Activated T-helper 1 cell treated with Interleukin-2 at 50 U/mL for 16 hours (primary cell): ENCODE results near the gene TMEM140.
"Not testable (repeated sequence)": the region's sequence is repeated elsewhere in the genome, so short reads cannot be mapped to it uniquely, and the experiment has no call there.

Source experiments
- DNase-seq: peaks from one replicate; pipeline ENCODE4 v3.0.0-alpha.2; 2020; ENCODE audit warnings: low read depth

TMEM140 gene

DNA sequence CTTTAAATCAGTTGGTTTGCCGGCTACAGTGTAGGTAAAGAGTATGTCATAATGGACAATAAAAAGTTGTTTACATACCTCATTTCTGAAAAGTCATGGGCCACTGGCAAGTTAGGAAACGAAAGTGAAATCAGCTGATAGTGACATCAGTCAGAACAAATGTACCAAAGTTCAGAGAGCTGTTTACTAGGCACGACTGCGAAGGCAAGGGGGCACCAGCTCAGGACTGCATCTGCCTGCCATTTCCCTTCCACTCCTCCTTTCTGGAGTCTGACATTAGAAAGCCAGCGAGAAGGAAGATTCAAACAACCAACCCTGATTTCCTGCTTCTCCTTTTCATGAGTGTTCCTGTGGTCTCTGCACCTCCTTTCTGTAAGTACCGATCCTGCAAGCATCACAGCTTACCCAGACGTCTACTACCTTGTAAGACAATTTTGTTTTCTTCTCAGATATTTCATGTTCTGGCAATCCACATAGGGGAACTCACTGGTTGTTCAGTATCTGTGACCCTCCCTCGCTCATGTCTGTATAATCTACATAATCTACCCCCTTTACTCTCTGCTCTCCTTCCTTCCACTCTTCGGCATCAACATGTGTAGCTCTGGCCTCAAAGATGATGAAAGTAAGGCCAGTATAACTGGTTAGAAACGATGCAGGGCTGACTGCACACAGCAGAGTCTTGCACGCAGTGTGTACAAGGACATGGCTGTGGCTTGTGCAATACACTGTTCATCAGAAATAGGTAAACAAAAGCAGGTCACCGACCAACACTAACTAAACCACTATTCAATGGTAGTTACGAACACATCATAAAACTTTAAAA is at the start of gene TMEM140:
Gene TMEM140, plus strand, starts transcription at position 174 of the 823 bp plus-strand sequence. CDS start 16,370 bp downstream, outside the sequence.
- DNase-seq = no peak

DNA sequence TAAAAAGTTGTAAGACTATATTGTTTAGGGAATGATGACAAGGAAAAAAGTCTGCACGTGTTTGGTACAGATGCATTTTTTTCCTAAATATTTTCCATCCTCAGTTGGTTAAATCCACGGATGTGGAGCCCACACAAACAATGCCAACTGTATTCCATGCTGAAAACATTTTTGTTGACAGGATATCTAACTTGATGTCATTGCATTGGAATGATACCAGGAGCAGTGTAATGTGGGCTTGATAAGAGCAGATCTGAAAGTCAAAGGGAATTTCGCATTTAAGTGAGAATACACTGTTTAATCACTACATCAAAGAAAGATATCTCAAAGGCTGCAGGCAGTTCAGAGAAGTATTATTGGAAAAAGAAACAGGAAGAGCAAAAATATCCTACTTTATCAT is 49.5 kb upstream of the TMEM140 start:
- DNase-seq = no peak

DNA sequence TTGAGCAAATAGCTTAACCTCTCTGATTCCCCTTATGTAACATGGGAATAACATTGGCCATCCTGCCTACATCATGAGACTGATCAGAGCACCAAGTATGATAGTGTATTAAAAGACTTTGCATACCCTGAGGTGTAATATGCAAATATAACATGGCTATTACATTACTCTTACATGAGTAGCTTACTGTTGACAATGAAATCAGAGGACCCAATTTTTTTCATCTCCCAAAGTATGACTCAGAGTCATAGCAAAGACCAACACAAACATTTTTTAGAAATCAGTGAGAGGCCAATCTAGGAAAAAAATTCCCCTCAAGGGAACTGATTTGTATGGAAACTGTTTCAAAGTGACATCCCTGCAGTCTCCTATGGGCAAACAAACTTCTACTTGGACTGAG is 47.0 kb upstream of the TMEM140 start:
- no peak for DNase-seq

DNA sequence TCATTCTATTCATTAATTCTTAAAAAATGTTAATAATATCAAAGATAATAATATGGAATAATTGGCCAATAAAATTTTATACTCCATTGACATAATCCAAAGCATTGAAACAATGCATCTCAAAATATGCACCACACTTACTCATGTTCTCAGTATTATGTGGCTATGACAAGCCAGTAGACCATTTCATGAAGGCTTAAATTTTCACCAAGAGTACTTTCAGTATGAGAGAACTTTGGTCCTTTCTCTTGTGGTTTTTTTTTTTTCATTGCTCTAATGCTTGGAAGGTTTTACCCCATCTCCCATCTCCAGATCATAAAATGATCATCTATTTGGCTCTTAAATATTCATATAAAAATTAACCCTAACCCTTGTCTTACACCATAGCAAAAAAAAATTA is 45.5 kb upstream of the TMEM140 start:
- no peak for DNase-seq

DNA sequence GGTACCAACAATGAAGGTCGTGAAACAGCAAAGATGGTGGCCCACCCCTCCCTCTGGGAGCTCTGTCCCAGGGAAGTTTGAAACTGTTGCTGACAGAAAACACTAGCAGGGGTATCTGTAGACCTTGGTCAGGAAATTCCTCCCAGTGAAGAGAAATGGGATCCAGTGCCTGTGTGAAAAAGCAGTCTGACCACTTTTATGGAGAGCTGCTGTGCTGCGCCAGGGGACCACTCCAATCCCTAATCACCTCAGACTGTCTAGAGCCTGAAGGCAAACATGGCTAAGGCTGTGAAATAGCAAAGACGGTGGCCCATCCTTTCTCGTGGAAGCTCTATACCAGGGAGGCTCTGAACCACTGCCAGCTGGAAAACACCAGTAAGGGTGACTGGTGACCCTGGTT is 38.3 kb upstream of the TMEM140 start:
- no peak for DNase-seq

- no peak for DNase-seq
These were observed 37.9 kb upstream of the TMEM140 start for GRCh38 chr7:135109976-135110375.

DNA sequence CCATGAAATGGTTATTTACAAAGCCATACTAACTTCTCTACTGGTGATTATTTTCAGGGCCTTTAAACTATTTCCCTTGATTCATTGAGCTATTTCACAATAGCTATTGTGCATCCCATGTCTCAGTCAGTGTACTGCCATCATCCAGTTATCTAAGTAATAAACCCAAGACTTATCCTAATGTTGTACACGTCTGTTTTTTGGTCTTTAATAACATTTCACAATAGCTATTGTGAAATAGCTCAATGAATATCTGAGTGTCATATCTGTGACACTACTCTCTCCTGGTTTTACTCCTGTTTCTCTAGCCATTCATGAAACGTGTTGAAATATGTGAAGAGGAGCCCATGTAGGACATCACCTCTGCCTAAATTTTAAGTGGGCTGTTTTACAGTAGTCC is 36.5 kb upstream of the TMEM140 start:
- no peak for DNase-seq

GRCh38 chr7:135114622-135115021 is 33.2 kb upstream of the TMEM140 start:
- DNase-seq = no peak

DNA sequence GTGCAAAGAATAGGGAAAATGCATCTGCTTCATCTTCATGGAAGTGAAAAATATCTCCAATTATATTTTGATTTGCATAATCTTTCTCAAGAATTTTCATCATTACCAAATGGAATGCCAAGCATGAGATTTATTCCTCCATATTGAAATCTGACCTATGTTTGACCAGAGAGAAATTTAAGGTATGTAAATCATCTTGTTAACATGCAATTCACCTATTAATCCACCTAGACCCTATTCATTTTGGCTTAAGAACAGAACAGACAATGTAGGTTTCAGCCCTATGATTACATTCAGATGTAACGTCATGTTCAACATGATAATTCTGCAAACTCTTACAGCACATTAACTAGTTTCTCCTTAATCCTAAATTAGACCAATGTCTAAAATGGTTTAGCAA is 30.8 kb upstream of the TMEM140 start:
- no peak for DNase-seq

GRCh38 chr7:135121868-135122267 is 26.0 kb upstream of the TMEM140 start:
- no peak for DNase-seq

DNA sequence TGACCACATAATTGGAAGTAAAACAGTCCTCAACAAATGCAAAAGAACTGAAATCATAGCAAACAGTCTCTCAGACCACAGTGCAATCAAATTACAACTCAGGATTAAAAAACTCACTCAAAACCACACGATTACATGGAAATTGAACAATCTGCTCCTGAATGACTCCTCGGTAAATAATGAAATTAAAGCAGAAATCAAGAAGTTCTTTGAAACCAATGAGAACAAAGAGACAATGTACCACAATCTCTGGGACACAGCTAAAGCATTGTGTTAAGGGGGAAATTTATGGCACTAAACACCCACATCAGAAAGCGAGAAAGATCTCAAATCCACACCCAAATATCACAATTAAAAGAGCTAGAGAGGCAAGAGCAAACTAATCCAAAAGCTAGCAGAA is 23.2 kb upstream of the TMEM140 start:
- not testable (repeated sequence) for DNase-seq

- no peak for DNase-seq
These were observed 18.9 kb upstream of the TMEM140 start for GRCh38 chr7:135128931-135129330.

- DNase-seq = no peak
These were observed 18.3 kb upstream of the TMEM140 start for GRCh38 chr7:135129579-135129978.

DNA sequence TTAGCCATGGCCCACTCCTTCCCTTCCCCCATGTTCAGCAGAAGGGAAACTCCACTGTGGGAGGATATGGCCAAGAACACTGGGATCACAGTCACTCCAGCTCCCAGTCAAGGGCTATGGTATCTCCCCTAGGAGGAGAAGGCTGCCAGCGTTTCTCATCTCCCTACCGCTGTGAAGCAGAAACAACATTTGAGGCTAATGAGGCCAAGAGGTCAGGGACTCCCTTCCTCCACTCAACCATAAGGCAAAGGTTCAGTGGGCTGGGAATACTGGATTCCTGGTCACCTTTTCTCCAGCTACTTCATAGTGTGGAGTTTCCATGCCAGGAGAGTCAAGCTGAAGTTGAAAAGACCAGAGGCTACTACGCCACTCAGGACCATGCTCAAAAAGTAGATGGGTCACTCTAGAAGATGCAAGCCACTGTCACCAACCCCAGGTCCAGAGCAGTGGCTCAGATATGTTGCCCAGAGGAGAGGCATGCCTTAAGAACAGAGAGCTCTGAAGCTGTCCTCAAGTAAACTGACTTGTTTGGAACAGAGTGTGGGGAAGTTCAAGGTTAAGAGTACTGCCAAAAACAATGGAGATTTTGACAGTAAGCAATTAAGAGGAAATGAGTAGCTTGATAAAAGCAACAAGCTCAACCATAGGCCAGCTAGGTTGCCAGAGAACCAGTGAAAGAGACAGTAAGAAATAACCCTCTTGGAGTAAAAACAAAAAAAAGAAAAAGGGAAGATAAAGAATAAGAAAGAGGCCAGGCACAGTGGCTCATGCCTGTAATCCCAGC is 3.8 kb upstream of the TMEM140 start:
- DNase-seq = no peak

DNA sequence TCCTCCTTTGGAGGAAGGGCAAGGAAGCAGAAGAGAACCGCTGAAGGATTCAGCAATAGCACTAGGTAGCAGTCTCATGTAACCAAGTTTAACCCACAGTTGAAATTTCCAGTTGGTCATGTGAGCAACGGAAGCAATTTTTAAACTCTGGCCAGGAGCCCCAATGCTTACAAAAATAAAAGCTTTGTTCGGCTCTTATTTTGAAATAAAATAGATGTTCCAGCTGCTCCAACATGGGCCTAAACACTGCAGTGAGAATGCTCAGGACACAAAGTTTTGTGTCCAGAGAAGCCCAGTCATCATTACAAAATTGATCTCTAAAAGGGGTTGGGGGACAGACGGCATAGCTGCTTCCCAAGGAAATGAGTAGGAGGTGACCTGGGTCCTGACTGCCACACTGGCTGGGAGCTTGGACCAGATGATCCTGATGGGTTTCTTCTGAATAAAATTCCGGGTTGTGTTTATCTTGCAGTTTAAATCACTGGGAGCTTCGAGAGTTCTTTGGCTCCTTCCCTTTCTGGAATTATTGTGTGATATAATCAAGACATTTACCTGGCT is 452 bp upstream of the TMEM140 start:
- no peak for DNase-seq

DNA sequence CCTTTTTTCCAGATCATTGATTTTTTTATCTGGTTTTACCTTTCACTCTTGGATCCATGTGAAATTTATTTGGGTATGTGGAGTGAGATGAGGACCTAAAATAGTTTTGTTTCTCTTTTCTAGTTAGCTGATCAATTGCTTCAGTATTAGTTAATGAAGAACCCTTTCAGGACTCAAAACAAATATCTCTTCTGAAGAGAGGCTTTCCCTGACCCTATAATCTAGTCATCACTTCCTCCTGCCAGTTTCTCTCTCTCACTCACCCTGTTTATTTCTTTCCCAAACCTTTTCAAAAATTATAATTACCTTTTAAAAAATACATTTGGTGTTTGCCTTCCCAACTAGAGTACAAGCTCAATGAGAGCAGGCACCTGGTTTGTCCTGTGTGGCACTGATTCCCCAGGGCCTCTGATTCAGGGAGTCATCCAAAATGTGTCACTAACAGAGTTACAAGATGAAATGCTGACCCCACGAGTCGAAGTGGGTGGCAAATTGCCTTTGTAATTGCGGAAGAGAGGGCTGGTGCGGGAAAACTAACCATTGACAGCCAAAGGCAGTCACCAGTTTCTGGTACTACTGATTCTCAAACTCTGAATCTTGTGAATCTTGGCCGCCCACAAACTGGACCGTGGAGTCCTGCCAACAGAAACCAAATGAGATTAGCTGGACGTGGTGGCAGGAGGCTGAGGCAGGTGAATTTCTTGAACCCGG is 2.4 kb downstream of the TMEM140 start:
- no peak for DNase-seq

- DNase-seq = no peak
These were observed 3.3 kb downstream of the TMEM140 start for GRCh38 chr7:135151132-135151531.

GRCh38 chr7:135151533-135151932 is 3.7 kb downstream of the TMEM140 start:
- DNase-seq = no peak

GRCh38 chr7:135152442-135152841 is 4.6 kb downstream of the TMEM140 start:
- DNase-seq = no peak

DNA sequence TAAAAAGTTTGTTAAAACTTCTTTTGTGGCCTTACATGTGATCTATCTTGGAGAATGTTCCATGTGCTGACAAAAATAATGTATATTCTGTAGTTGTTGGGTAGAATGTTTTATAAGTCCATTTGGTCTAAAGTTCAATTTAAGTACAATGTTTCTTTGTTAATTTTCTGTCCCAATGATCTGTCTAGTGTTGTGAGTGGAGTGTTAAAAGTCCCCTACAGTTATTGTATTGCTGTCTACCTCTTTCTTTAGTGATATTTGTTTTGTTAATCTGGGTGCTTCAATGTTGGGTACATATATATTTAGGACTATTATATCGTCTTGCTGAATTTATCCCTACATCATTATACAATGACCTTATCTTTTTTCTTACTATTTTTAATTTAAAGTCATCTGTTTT is 6.9 kb downstream of the TMEM140 start:
- no peak for DNase-seq

DNA sequence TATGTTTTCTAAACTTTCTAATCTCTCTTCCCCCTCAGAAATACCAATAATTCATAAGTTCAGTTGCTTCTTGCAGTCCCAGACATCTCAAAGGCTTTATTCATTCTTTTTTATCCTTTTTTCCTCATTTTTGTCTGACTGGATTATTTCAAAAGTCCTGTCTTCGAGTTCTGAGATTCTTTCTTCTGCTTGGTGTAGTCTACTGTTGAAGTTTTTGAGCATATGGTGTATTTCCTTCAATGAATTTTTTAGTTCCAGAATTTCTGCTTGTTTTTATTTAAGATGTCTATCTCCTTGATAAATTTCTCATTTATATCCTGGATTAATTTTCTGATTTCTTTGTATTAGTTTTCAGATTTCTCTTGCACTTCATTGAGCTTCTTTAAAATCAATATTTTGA is 8.4 kb downstream of the TMEM140 start:
- no peak for DNase-seq

DNA sequence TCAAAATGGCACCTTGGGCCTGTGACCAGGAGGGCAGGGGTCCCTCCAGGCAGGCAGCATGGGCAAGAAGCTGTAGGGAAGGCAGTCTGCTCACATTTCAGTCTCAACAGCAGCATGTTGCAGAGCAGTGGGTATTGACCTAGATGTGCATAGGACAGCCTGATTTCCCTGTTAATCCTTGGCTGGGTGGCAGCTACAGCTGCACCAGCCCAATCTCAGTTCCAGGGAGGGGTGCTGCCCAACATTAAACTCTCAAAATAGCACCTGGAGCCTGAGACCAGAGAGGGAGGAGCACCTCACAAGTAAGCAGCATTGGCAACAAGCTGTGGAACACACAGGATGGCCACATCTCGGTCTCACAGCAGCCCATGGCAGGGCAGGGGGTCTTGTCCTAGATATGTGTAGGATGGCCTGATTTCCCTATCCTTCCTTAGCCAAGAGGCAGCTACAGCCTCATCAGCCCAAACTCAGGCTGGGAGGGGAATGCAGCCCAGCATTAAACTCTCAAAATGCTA is 10.3 kb downstream of the TMEM140 start:
- no peak for DNase-seq
